Heart left ventricle (tissue), 13 donors: ENCODE results near the gene CKS1B.

ENCODE experiments used
- CTCF ChIP-seq, 12 donors: fragments of 200-600 bp; sonication (generic) in 4 of 12; IDR thresholded peaks; one replicate each; pipeline versions ENCODE4 v1.5.0 to v1.8.0; 2018 to 2022; ENCODE audit warnings: antibody characterized with exemption in 12 of 12, mild to moderate bottlenecking in 5 of 12
- POLR2A ChIP-seq, 2 donors: fragments of 450-650 bp; IDR thresholded peaks; one replicate each; pipeline ENCODE4 v1.6.1; 2017; ENCODE audit warnings: antibody characterized with exemption in 2 of 2, mild to moderate bottlenecking in 2 of 2, moderate library complexity in 2 of 2
- donor health status: ischemic (EF 13 %, LVEDD 7.1; RV severe dilation, severe dysfunction).
- donor health status: DM: no; HTN: yes; CAD: no.
- donor health status: DM: no; HTN: no; CAD: no.
- donor health status: ischemic (EF 25% LVEDD 6.9; RV normal size, moderate dysfunction).
- donor health status: ischemic (EF 25% LVEDD 5.7; RV mildly dilated, moderate dysfunction).
- donor health status: ischemic (EF 35%, LVEDD 5.7; RV mildly dilated, moderate dysfunction).
- donor health status: nonischemic (EF 11% LVEDD 7.7; RV severe dilation, severe dysfunction).
- donor health status: DM: yes; HTN: yes; CAD: no.
- donor health status: PGD.
- donor health status: ischemic (EF 29% LVEDD 5.4; RV normal size, mild dysfunction).
- donor health status: nonischemic (EF 23%, LVEDD 6.1; RV moderate dilation, normal function).

GRCh38 chr1:155000411-155000725 is 25.9 kb downstream of the CKS1B start:
- no peak for TF ChIP-seq CTCF (IDR thresholded peaks at IDR 0.05)
- TF ChIP-seq POLR2A (IDR thresholded peaks at IDR 0.05) = no peak
